ENCODE data around the gene NHEJ1. TPM values are rescaled to one million over a fixed set of nuclear protein-coding genes. Genes with fewer than 3 reads are reported as not detected.
A peak's percentile ranks its signal among the peaks of the same experiment; 100 is the strongest.

The NHEJ1 gene
- total RNA-seq, 1 experiment from 2014 or later, result 22.3 TPM

GRCh38 chr2:219057709-219058540 lies 102.7 kb downstream of the NHEJ1 start:
- peaks cover 25% of the 10 kb centered on the region for H3K4me1 Mint-ChIP-seq

DNA sequence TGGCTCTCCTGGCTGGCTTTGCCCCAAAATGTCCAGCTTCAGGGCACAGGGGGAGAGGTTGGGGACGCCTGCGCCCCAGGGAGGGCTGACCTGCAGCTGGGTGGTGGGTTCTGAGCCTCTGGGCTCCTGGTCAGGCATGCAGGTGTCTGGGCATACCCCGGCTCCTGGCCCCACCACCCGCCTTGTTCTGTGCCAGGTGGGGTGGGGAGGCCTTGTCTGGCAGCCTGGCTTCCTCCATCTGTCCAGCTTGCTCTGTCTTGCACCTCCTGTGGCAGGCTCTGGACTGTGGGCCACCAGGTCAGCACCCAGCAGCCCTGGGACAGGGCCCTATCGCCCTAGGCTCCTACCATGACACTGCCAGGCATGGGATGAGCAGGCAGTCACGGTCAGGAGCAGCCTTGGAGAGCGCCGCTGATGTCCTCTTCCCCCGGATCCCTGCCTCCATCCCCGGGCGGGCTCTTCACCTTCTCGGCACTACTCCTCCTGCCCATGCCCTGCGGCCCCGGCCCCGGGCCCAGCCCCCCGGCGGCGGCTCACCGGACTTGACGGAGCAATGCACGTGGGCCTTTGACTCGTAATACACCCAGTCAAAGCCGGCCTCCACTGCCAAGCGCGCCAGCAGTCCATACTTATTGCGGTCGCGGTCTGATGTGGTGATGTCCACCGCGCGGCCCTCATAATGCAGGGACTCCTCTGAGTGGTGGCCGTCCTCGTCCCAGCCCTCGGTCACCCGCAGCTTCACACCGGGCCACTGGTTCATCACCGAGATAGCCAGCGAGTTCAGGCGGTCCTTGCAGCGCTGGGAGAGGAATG lies 103.5 kb downstream of the NHEJ1 start:
- Mint-ChIP-seq H3K4me1 (peaks cover 19% of the 10 kb centered on the region), H3K9me3 (no peaks in the 10 kb centered on the region), H3K27me3 (ENCODE audit: low read depth) (peaks cover 96% of the 10 kb centered on the region), H3K4me3 (peak overlapping the region; percentile 58), H3K27ac (no peak overlapping the region), H3K36me3 (no peaks in the 10 kb centered on the region)
- peak; percentile 47 for DNase-seq (ENCODE audit: low spot score)
- TF ChIP-seq, protein P1, sequence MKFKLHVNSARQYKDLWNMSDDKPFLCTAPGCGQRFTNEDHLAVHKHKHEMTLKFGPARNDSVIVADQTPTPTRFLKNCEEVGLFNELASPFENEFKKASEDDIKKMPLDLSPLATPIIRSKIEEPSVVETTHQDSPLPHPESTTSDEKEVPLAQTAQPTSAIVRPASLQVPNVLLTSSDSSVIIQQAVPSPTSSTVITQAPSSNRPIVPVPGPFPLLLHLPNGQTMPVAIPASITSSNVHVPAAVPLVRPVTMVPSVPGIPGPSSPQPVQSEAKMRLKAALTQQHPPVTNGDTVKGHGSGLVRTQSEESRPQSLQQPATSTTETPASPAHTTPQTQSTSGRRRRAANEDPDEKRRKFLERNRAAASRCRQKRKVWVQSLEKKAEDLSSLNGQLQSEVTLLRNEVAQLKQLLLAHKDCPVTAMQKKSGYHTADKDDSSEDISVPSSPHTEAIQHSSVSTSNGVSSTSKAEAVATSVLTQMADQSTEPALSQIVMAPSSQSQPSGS (CRISPR knock-in tag; IDR thresholded peaks at IDR 0.05; ENCODE audit: borderline replicate concordance, low read depth), result no peak
- no peak for TF ChIP-seq TCF7 (CRISPR knock-in tag; IDR thresholded peaks at IDR 0.05; ENCODE audit: low read depth)
- TF ChIP-seq, protein P2, sequence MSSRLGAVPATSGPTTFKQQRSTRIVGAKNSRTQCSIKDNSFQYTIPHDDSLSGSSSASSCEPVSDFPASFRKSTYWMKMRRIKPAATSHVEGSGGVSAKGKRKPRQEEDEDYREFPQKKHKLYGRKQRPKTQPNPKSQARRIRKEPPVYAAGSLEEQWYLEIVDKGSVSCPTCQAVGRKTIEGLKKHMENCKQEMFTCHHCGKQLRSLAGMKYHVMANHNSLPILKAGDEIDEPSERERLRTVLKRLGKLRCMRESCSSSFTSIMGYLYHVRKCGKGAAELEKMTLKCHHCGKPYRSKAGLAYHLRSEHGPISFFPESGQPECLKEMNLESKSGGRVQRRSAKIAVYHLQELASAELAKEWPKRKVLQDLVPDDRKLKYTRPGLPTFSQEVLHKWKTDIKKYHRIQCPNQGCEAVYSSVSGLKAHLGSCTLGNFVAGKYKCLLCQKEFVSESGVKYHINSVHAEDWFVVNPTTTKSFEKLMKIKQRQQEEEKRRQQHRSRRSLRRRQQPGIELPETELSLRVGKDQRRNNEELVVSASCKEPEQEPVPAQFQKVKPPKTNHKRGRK (CRISPR knock-in tag; IDR thresholded peaks at IDR 0.05; ENCODE audit: borderline replicate concordance), result no peak
- CTCF ChIA-PET, result interaction anchor here (0.7 to 8.3 kb wide), 21 partner anchors 15 to 176 kb away, joined by 3 to 198 read pairs (median 8); partner anchors contain the start of genes CDK5R2, CFAP65, NHEJ1 and WNT10A
- ATAC-seq, result no peak
- POLR2A ChIA-PET, result no interaction called here

More at GRCh38 chr2:219057709-219058540, 102.7 kb downstream of the NHEJ1 start:
- POLR2A ChIA-PET, result interaction anchor here (1.3 kb wide), 2 partner anchors 60 to 62 kb away, joined by 3 to 4 read pairs; no protein-coding TSS in a partner anchor
- Mint-ChIP-seq H3K27ac (no peak overlapping the region), H3K9me3 (no peaks in the 10 kb centered on the region), H3K27me3 (ENCODE audit: low read depth) (peaks cover 96% of the 10 kb centered on the region), H3K36me3 (no peaks in the 10 kb centered on the region), H3K4me3 (peak overlapping the region; percentile 58)
- CTCF ChIA-PET, result interaction anchor here (0.6 to 8.3 kb wide), 45 partner anchors 9 to 472 kb away, joined by 3 to 198 read pairs (median 5); partner anchors contain the start of genes CDK5R2, CFAP65, DNAJB2 and NHEJ1
- DNase-seq (ENCODE audit: low spot score) (peak; percentile 91), ATAC-seq (peak; percentile 82)
- peak; percentile 33; the same call in 1 of the 2 replicates for TF ChIP-seq SP1 (CRISPR knock-in tag; conservative IDR thresholded peaks at IDR 0.05)
- peak; percentile 80 for TF ChIP-seq CTCF (IDR thresholded peaks at IDR 0.05)
- 0 out of 2 replicates have a peak, but pooled peaks have one; percentile 34 for TF ChIP-seq GABPB1 (CRISPR knock-in tag; IDR thresholded peaks at IDR 0.05)
- peak; percentile 62; the same call in 1 of the 2 replicates for TF ChIP-seq ZNF263 (CRISPR knock-in tag; IDR thresholded peaks at IDR 0.05; ENCODE audit: low read depth)
- TF ChIP-seq, protein P3, sequence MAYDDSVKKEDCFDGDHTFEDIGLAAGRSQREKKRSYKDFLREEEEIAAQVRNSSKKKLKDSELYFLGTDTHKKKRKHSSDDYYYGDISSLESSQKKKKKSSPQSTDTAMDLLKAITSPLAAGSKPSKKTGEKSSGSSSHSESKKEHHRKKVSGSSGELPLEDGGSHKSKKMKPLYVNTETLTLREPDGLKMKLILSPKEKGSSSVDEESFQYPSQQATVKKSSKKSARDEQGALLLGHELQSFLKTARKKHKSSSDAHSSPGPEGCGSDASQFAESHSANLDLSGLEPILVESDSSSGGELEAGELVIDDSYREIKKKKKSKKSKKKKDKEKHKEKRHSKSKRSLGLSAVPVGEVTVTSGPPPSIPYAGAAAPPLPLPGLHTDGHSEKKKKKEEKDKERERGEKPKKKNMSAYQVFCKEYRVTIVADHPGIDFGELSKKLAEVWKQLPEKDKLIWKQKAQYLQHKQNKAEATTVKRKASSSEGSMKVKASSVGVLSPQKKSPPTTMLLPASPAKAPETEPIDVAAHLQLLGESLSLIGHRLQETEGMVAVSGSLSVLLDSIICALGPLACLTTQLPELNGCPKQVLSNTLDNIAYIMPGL (CRISPR knock-in tag; IDR thresholded peaks at IDR 0.05), result no peak; the same call in 1 of the 2 replicates
- no peak for TF ChIP-seq ZNF232 (CRISPR knock-in tag; IDR thresholded peaks at IDR 0.05)
- TF ChIP-seq ZNF396 (CRISPR knock-in tag; IDR thresholded peaks at IDR 0.05; ENCODE audit: borderline replicate concordance), result no peak
- peak; percentile 63; the same call in 1 of the 2 replicates for TF ChIP-seq SMAD3 (CRISPR knock-in tag; IDR thresholded peaks at IDR 0.05; ENCODE audit: borderline replicate concordance)
